Endothelial cell of hepatic sinusoid (primary cell): Measurements from ENCODE around the gene PANX3.
"Not testable (repeated sequence)": the region's sequence is repeated elsewhere in the genome, so short reads cannot be mapped to it uniquely, and the experiment has no call there.

Source experiments
- in situ Hi-C: cut with HindIII; loops from 2 replicates; pipeline ENCODE4 v1.10.0; 2017; ENCODE audit warnings: low sequenced_read_pairs

The PANX3 gene, protein sequence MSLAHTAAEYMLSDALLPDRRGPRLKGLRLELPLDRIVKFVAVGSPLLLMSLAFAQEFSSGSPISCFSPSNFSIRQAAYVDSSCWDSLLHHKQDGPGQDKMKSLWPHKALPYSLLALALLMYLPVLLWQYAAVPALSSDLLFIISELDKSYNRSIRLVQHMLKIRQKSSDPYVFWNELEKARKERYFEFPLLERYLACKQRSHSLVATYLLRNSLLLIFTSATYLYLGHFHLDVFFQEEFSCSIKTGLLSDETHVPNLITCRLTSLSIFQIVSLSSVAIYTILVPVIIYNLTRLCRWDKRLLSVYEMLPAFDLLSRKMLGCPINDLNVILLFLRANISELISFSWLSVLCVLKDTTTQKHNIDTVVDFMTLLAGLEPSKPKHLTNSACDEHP

DNA sequence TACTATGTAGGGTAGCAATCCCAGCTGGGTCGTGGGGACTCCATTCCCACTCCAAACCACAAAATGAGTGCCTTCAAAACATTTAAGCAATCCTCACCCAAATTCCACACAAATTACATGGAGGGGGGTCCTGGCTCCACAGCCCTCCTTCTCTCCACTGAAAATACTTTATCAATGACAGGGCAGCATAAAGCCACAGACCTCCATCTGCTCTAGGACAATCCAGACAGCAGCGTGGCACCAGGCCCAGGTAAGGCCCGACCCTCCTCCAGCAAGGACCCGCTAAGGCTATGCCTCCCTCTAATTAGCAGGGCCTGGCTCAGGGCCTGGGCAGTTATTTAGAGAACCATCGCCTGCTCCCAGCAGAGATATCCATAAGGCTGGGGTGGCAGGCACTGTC, at the start of gene PANX3:
PANX3 (plus strand) TSS at position 365 of the 400 bp plus-strand sequence. CDS start 129 bp downstream, outside the sequence.
- in situ Hi-C loops = loop anchor here (5.0 kb wide), 1 partner anchor 56 kb away; no protein-coding TSS in a partner anchor

GRCh38 chr11:124569697-124570096, 41.5 kb upstream of the PANX3 start, which contains the start of gene OR8A1:
Gene OR8A1 (plus strand): TSS chr11:124569997. CDS start chr11:124570120, 123 bp downstream.
- in situ Hi-C loops = no loop called here

DNA sequence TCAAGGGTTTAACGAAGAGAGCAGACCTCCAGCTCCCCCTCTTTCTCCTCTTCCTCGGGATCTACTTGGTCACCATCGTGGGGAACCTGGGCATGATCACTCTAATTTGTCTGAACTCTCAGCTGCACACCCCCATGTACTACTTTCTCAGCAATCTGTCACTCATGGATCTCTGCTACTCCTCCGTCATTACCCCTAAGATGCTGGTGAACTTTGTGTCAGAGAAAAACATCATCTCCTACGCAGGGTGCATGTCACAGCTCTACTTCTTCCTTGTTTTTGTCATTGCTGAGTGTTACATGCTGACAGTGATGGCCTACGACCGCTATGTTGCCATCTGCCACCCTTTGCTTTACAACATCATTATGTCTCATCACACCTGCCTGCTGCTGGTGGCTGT, 41.1 kb upstream of the PANX3 start:
- in situ Hi-C loops = no loop called here

GRCh38 chr11:124577716-124578427, 33.4 kb upstream of the PANX3 start:
- in situ Hi-C loops = no loop called here

DNA sequence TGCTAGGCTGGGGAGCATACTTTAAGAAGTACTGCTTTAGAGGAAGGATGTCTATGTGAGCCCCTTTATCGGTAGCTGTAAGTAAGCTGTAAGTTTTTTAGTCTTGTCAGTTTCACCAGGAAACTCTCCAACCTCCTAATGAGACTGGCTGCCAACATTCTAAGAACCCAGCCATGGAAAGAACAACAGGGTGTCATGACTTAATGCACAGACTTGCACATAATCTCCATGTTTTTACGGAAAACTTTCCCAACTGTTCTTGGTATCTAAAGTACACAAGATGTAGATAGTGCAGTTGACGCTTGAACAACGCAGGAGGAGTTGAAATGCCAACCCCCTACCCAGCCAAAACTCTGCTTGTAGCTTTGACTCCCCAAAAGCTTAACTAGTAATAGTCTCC, 32.5 kb upstream of the PANX3 start:
- in situ Hi-C loops = no loop called here

DNA sequence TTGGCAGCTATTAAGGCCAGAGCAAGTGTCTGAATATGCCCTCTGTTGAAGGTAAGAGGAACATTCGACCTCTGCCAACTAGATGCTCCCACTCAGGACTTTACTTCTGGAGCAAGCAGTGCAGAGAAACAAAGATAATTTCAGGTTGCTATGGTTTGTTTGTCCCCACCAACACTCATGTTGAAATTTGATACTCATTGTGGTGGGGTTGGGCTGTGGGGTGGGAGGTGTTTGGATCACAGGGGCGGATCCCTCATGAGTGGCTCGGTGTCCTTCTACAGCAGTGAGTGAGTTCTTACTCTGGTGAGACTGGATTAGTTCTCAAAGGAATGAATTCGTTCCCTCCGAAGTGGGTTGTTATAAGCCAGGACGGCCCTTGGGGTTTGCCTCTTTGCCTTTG, 29.4 kb upstream of the PANX3 start:
- in situ Hi-C loops = no loop called here

DNA sequence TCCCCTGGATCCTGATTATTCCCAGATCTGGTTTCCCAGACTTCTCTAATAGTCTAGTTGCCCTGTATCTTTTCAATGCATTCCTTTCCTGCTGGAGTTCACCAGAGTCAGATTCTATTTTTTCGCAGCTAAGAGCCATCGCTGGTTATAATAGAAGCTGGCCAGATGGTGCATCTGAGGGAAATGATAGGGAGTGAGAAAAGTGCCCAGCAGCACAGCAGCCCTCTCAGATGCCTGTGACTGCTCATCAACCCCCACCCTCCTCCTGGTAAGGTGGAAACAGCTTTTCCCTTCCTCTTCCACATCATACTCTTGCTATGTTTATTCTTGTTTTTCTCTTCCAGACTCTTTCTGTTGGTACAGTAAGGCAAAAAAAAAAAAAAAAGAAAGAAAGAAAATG, 28.7 kb upstream of the PANX3 start:
- in situ Hi-C loops = no loop called here

DNA sequence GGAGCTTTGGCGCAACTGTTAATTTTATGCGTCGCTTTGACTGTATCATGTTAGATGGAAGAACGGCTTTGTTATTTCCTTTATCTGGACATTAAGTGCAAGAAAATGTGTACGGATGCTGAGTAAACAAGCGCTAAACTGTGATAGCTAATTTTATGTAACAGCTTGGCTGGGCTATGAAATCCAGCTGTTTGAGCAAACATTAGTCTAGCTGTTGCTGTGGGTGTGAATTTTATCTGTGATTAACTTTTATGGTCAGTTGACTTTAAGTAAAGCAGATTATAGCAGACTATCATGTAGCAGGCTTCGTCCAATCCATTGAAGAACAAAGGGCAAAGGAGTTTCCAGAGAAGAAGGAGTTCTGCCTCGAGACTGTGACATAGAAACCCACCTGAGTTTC, 27.4 kb upstream of the PANX3 start:
- in situ Hi-C loops = no loop called here

- in situ Hi-C loops = no loop called here
These were observed 26.4 kb upstream of the PANX3 start for GRCh38 chr11:124584681-124585372.

GRCh38 chr11:124586238-124586860, 24.9 kb upstream of the PANX3 start:
- in situ Hi-C loops = no loop called here

GRCh38 chr11:124591430-124591829, 19.8 kb upstream of the PANX3 start:
- in situ Hi-C loops = no loop called here

- in situ Hi-C loops = no loop called here
These were observed 18.6 kb upstream of the PANX3 start for GRCh38 chr11:124592627-124593026.

GRCh38 chr11:124595302-124595701, 15.9 kb upstream of the PANX3 start:
- in situ Hi-C loops = no loop called here

- in situ Hi-C loops = no loop called here
These were observed 13.6 kb upstream of the PANX3 start for GRCh38 chr11:124597626-124598025.

DNA sequence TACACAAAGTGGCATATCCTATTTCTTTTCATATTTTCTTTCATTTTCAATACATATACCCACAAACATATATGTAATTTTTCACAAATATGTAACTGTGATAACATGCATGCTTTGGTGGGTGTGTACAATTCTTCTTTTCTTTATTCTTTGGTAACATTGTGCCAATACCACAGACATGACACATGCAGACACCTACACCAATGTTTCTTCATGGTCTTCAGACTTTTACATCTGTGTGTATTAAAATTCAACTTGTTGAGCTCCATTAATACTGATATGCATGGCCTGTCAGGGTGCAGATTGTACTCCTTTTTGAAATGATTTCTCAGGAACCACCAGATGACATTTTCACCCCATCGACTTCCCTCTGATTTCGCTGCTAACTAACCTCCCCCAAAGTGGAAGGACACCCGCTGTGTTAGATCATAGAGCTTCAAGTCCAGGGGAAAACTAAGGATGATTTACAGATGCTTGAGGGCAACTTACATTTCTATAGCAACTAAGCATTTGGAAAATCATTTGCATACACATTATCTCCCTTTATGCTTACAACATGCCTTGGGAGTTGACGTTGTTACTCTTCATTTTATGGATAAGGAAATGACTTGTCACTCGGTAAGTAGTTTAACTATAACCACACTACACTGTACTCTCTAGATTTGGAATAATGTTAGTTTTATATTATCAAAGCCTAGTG, 10.5 kb upstream of the PANX3 start:
- in situ Hi-C loops = no loop called here

DNA sequence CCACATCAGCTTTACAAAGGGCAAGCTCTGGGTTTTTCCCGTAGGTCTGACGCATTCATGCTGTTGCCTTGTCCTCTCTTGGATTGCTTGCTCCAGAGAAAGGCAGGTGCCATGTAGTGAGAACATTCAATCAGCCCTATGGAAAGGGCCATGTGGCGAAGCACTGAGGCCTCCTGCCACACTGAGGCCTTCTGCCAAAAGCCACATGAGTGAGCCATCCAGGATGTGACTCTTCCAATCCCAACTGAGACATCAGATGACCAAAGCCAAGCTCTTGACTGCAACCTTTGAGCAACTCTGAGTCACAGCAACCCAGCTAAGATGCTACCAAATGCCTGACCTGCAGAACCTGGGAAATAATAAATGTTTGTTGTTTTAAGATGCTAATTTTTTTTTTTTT, 9.0 kb upstream of the PANX3 start:
- in situ Hi-C loops = no loop called here

GRCh38 chr11:124602723-124603122, 8.5 kb upstream of the PANX3 start:
- in situ Hi-C loops = not testable (repeated sequence)

GRCh38 chr11:124605719-124606118, 5.5 kb upstream of the PANX3 start:
- in situ Hi-C loops = no loop called here

- in situ Hi-C loops = no loop called here
These were observed 3.1 kb upstream of the PANX3 start for GRCh38 chr11:124608147-124608546.

DNA sequence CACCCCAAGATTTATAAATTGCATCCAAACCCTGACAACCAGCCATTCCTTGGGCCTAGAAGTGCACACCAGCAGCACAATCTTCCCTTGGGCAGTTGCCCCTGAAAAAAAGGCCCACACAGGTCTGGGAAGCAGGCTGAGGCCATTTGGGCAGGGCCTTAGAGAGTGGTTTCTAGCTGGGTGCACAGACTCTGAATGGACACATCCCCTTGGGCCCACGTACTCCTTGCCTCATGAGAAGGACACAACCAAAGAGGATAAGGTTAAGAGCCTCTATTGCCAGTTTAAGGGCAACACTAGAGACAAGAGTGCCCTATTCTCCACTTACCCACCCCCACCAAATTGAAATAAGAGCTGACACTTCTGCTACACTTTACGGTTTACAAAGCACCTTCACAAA, 933 bp upstream of the PANX3 start:
- in situ Hi-C loops = loop anchor here (5.0 kb wide), 1 partner anchor 57 kb away; no protein-coding TSS in a partner anchor
